GM19328 (cell line): ENCODE results near the gene LLPH.
"Not testable (repeated sequence)": the region's sequence is repeated elsewhere in the genome, so short reads cannot be mapped to it uniquely, and the experiment has no call there.

Source experiments
- ATAC-seq: cut with Tn5 transposase; IDR thresholded peaks from one replicate; pipeline ENCODE4 v1.9.1; 2021; ENCODE audit warnings: mild to moderate bottlenecking, moderate library complexity; ENCODE audit not compliant: unreplicated experiment

The LLPH gene

GRCh38 chr12:66130267-66131066 lies at the start of gene LLPH:
Gene LLPH (minus strand): TSS chr12:66130750. CDS start chr12:66129106, 1,644 bp downstream.
- ATAC-seq, result peak; percentile 96

- no peak for ATAC-seq
Measured at GRCh38 chr12:66176105-66176900, 45.8 kb upstream of the LLPH start.

- ATAC-seq, result not testable (repeated sequence)
Measured at GRCh38 chr12:66174391-66175325, 44.1 kb upstream of the LLPH start.

GRCh38 chr12:66170606-66171005 lies 40.1 kb upstream of the LLPH start:
- ATAC-seq, result no peak

- ATAC-seq, result peak; percentile 86
Measured at GRCh38 chr12:66169221-66170170, 38.9 kb upstream of the LLPH start, which contains the start of gene TMBIM4. Gene TMBIM4 (minus strand): TSS chr12:66169996. CDS start chr12:66169951, 45 bp downstream.

GRCh38 chr12:66168410-66168809 lies 37.9 kb upstream of the LLPH start:
- ATAC-seq, result no peak

- ATAC-seq, result no peak
Measured at GRCh38 chr12:66166561-66166960, 36.0 kb upstream of the LLPH start.

GRCh38 chr12:66165141-66165540 lies 34.6 kb upstream of the LLPH start:
- no peak for ATAC-seq

GRCh38 chr12:66164349-66164821 lies 33.8 kb upstream of the LLPH start:
- no peak for ATAC-seq

GRCh38 chr12:66163289-66163688 lies 32.7 kb upstream of the LLPH start:
- no peak for ATAC-seq

GRCh38 chr12:66162701-66163100 lies 32.2 kb upstream of the LLPH start:
- no peak for ATAC-seq

GRCh38 chr12:66160704-66161103 lies 30.2 kb upstream of the LLPH start:
- ATAC-seq, result no peak

GRCh38 chr12:66159123-66159522 lies 28.6 kb upstream of the LLPH start:
- ATAC-seq, result no peak

- ATAC-seq, result no peak
Measured at GRCh38 chr12:66156654-66157053, 26.1 kb upstream of the LLPH start.

- no peak for ATAC-seq
Measured at GRCh38 chr12:66154776-66155175, 24.2 kb upstream of the LLPH start.

GRCh38 chr12:66152732-66153131 lies 22.2 kb upstream of the LLPH start:
- ATAC-seq, result no peak

- ATAC-seq, result no peak
Measured at GRCh38 chr12:66149702-66150398, 19.3 kb upstream of the LLPH start.

- no peak for ATAC-seq
Measured at GRCh38 chr12:66144791-66145754, 14.5 kb upstream of the LLPH start.
